Activated T-cell treated with anti-CD3 and anti-CD28 coated beads, Interleukin-2, amount 50 U/mL, for 1 hour (primary cell): ENCODE data around the gene RCBTB1.

Experiments
- DNase-seq: peaks from one replicate; pipeline ENCODE4 v3.0.0-alpha.2; 2020

RCBTB1 gene

GRCh38 chr13:49553888-49554287 is 31.5 kb downstream of the RCBTB1 start:
- DNase-seq: no peak

GRCh38 chr13:49550942-49551644 is 34.3 kb downstream of the RCBTB1 start:
- no peak for DNase-seq

- DNase-seq: no peak
Observed at GRCh38 chr13:49549289-49549688, 36.1 kb downstream of the RCBTB1 start.

- no peak for DNase-seq
Observed at GRCh38 chr13:49546561-49546960, 38.8 kb downstream of the RCBTB1 start.

GRCh38 chr13:49545661-49546060 is 39.7 kb downstream of the RCBTB1 start:
- no peak for DNase-seq

- no peak for DNase-seq
Observed at GRCh38 chr13:49543656-49544055, 41.7 kb downstream of the RCBTB1 start.

- DNase-seq: no peak
Observed at GRCh38 chr13:49540552-49540951, 44.8 kb downstream of the RCBTB1 start.

- DNase-seq: no peak
Observed at GRCh38 chr13:49539746-49540145, 45.6 kb downstream of the RCBTB1 start.

- DNase-seq: no peak
Observed at GRCh38 chr13:49539313-49539712, 46.0 kb downstream of the RCBTB1 start.

GRCh38 chr13:49538404-49538803 is 47.0 kb downstream of the RCBTB1 start:
- no peak for DNase-seq

GRCh38 chr13:49536144-49536873 is 49.0 kb downstream of the RCBTB1 start:
- no peak for DNase-seq

GRCh38 chr13:49533591-49534269 is 51.6 kb downstream of the RCBTB1 start:
- DNase-seq: no peak

GRCh38 chr13:49533011-49533410 is 52.3 kb downstream of the RCBTB1 start:
- DNase-seq: no peak

GRCh38 chr13:49532593-49532992 is 52.8 kb downstream of the RCBTB1 start:
- DNase-seq: no peak

GRCh38 chr13:49530457-49530856 is 54.9 kb downstream of the RCBTB1 start:
- no peak for DNase-seq

- no peak for DNase-seq
Observed at GRCh38 chr13:49528161-49528560, 57.2 kb downstream of the RCBTB1 start.

- DNase-seq: no peak
Observed at GRCh38 chr13:49527123-49527522, 58.2 kb downstream of the RCBTB1 start.

GRCh38 chr13:49524740-49525501 is 60.4 kb downstream of the RCBTB1 start:
- DNase-seq: no peak

- DNase-seq: no peak
Observed at GRCh38 chr13:49521224-49521623, 64.1 kb downstream of the RCBTB1 start.

GRCh38 chr13:49517461-49517860 is 67.9 kb downstream of the RCBTB1 start:
- no peak for DNase-seq

- no peak for DNase-seq
Observed at GRCh38 chr13:49516467-49516866, 68.9 kb downstream of the RCBTB1 start.

GRCh38 chr13:49512578-49512977 is 72.8 kb downstream of the RCBTB1 start:
- DNase-seq: no peak

- DNase-seq: no peak
Observed at GRCh38 chr13:49503951-49504350, 81.4 kb downstream of the RCBTB1 start.
